Progenitor cell of endocrine pancreas (in vitro differentiated cells): ENCODE measurements around the gene ARMC7. TPM values are rescaled to one million over a fixed set of nuclear protein-coding genes. Genes with fewer than 3 reads are reported as not detected.

Experiments used
- DNase-seq: peaks from one replicate; pipeline ENCODE4 v3.0.0; 2021; ENCODE audit warnings: low spot score; ENCODE audit not compliant: unreplicated experiment
- H3K27ac Mint-ChIP-seq: 2 replicates; pipeline ENCODE4 v1.8.0; 2021; ENCODE audit warnings: mild to moderate bottlenecking, moderate library complexity, mixed read lengths
- H3K27me3 Mint-ChIP-seq: 2 replicates; pipeline ENCODE4 v1.8.0; 2021; ENCODE audit warnings: mixed read lengths
- H3K36me3 Mint-ChIP-seq: 2 replicates; pipeline ENCODE4 v1.8.0; 2022; ENCODE audit warnings: mixed read lengths; ENCODE audit not compliant: insufficient read depth
- H3K4me1 Mint-ChIP-seq: 2 replicates; pipeline ENCODE4 v1.8.0; 2021; ENCODE audit warnings: low read depth, mixed read lengths
- H3K4me3 Mint-ChIP-seq: 2 replicates; pipeline ENCODE4 v1.8.0; 2021; ENCODE audit warnings: low read depth, mild to moderate bottlenecking, moderate library complexity, mixed read lengths
- H3K9me3 Mint-ChIP-seq: 2 replicates; pipeline ENCODE4 v1.8.0; 2021; ENCODE audit warnings: low read depth, mixed read lengths
- CTCF ChIP-seq: fragments of 200-600 bp; sonication (generic); IDR thresholded peaks from one replicate; pipeline ENCODE4 v1.5.0; 2021; ENCODE audit warnings: antibody characterized with exemption, mild to moderate bottlenecking; ENCODE audit not compliant: unreplicated experiment
- total RNA-seq: library from RNA; stranded (reverse); gene quantifications from 2 replicates; pipeline ENCODE4 v1.2.1, GENCODE V29; 2021

The ARMC7 gene
- total RNA-seq, 1 donor from 2014 or later, result 16.7 TPM

- H3K4me3 Mint-ChIP-seq, result peak overlapping the region; percentile 23
- H3K27ac Mint-ChIP-seq, result no peak overlapping the region
- peaks cover 18% of the 10 kb centered on the region for H3K4me1 Mint-ChIP-seq
- H3K36me3 Mint-ChIP-seq, result no peaks in the 10 kb centered on the region
- no peak for DNase-seq
- no peak for TF ChIP-seq CTCF
- no peaks in the 10 kb centered on the region for H3K9me3 Mint-ChIP-seq
- H3K27me3 Mint-ChIP-seq, result no peaks in the 10 kb centered on the region
Measured at GRCh38 chr17:75091855-75092327, 17.9 kb upstream of the ARMC7 start.

- TF ChIP-seq CTCF, result no peak
- no peak for DNase-seq
- H3K9me3 Mint-ChIP-seq, result no peaks in the 10 kb centered on the region
- no peaks in the 10 kb centered on the region for H3K27me3 Mint-ChIP-seq
- H3K4me1 Mint-ChIP-seq, result peaks cover 18% of the 10 kb centered on the region
- H3K27ac Mint-ChIP-seq, result no peak overlapping the region
- no peak overlapping the region for H3K4me3 Mint-ChIP-seq
- H3K36me3 Mint-ChIP-seq, result peaks cover 2% of the 10 kb centered on the region
Measured at GRCh38 chr17:75093548-75094158, 16.1 kb upstream of the ARMC7 start.

- no peaks in the 10 kb centered on the region for H3K27me3 Mint-ChIP-seq
- TF ChIP-seq CTCF, result no peak
- H3K4me1 Mint-ChIP-seq, result peaks cover 18% of the 10 kb centered on the region
- peaks cover 3% of the 10 kb centered on the region for H3K36me3 Mint-ChIP-seq
- H3K4me3 Mint-ChIP-seq, result no peak overlapping the region
- H3K9me3 Mint-ChIP-seq, result no peaks in the 10 kb centered on the region
- DNase-seq, result no peak
- no peak overlapping the region for H3K27ac Mint-ChIP-seq
Measured at GRCh38 chr17:75094871-75095399, 14.8 kb upstream of the ARMC7 start.

GRCh38 chr17:75096082-75096625 is 13.6 kb upstream of the ARMC7 start:
- Mint-ChIP-seq H3K4me1 (peaks cover 12% of the 10 kb centered on the region), H3K4me3 (no peak overlapping the region), H3K9me3 (no peaks in the 10 kb centered on the region), H3K36me3 (peaks cover 3% of the 10 kb centered on the region), H3K27me3 (no peaks in the 10 kb centered on the region), H3K27ac (peak overlapping the region; percentile 73)
- no peak for TF ChIP-seq CTCF
- DNase-seq, result no peak

- Mint-ChIP-seq H3K4me1 (peaks cover 1% of the 10 kb centered on the region), H3K36me3 (peaks cover 4% of the 10 kb centered on the region), H3K27me3 (no peaks in the 10 kb centered on the region), H3K27ac (no peak overlapping the region), H3K4me3 (no peak overlapping the region), H3K9me3 (no peaks in the 10 kb centered on the region)
- no peak for DNase-seq
- no peak for TF ChIP-seq CTCF
Measured at GRCh38 chr17:75097865-75098264, 11.9 kb upstream of the ARMC7 start.
